HL-60 (cell line): ENCODE measurements around the gene PRPF19.

Experiments
- DNase-seq, 2 experiments: peaks; one replicate each; pipeline ENCODE4 v3.0.0-alpha.2; 2010 to 2020; ENCODE audit warnings: low read depth in 1 of 2, low spot score in 1 of 2
- H3K27ac ChIP-seq: fragments of 250-450 bp; sonication (Bioruptor Pico); replicated peaks from 2 replicates; pipeline ENCODE4 v1.5.1; 2020; ENCODE audit warnings: mild to moderate bottlenecking, moderate library complexity
- H3K27me3 ChIP-seq: fragments of 250-450 bp; sonication (Bioruptor Pico); 2 replicates; pipeline ENCODE4 v1.5.1; 2021; ENCODE audit warnings: mild to moderate bottlenecking, moderate library complexity; ENCODE audit not compliant: insufficient read depth, poor library complexity, severe bottlenecking
- H3K4me3 ChIP-seq: replicated peaks from 2 replicates; pipeline ENCODE4 v1.5.1; 2011; ENCODE audit warnings: mild to moderate bottlenecking, control low read depth, low read length; ENCODE audit not compliant: insufficient read depth
- CTCF ChIP-seq: IDR thresholded peaks from one replicate; pipeline ENCODE4 v1.5.1; 2011; ENCODE audit warnings: low read length, control low read depth, inconsistent platforms; ENCODE audit not compliant: insufficient read depth
- GABPA ChIP-seq: IDR thresholded peaks from 2 replicates; pipeline ENCODE4 v1.6.1; 2012; ENCODE audit warnings: low read depth
- POLR2AphosphoS5 ChIP-seq: IDR thresholded peaks from 2 replicates; pipeline ENCODE4 v1.6.1; 2012; ENCODE audit warnings: low read depth
- SPI1 ChIP-seq: IDR thresholded peaks from 2 replicates; pipeline ENCODE4 v1.6.1; 2012; ENCODE audit warnings: low read depth, mild to moderate bottlenecking, borderline replicate concordance
- TF ChIP-seq, protein P1 (sequence below): IDR thresholded peaks from 2 replicates; pipeline ENCODE4 v1.6.1; 2012; ENCODE audit warnings: low read depth; ENCODE audit not compliant: insufficient replicate concordance

The PRPF19 gene

DNA sequence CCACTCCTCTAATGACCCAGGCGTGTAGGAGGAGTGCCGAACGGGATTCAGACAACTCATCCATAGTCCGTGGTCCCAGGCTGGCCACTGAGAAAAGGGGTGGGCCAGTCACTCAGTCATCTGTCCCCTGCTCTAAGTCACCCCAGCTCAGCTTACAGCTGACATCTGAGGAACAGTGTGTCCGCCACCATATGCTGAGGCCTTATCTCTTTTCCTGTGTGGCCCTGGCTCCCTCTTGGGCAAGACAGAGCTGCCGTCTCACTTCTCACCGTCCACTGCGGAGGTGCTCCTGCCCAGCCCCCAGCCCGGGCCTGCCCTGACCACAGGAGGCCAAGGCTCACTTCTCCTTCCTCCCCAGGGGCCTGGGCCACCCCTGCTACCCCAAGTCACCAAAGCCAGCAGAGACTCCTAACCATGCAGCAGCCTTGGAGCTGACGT lies 57.7 kb downstream of the PRPF19 start:
- no peak overlapping the region for H3K4me3 ChIP-seq
- H3K27me3 ChIP-seq, result no peaks in the 10 kb centered on the region
- TF ChIP-seq GABPA (no peak), POLR2AphosphoS5 (peak; percentile 35; the same call in 1 of the 2 replicates)
- DNase-seq, result no peak
- no peak overlapping the region for H3K27ac ChIP-seq

DNA sequence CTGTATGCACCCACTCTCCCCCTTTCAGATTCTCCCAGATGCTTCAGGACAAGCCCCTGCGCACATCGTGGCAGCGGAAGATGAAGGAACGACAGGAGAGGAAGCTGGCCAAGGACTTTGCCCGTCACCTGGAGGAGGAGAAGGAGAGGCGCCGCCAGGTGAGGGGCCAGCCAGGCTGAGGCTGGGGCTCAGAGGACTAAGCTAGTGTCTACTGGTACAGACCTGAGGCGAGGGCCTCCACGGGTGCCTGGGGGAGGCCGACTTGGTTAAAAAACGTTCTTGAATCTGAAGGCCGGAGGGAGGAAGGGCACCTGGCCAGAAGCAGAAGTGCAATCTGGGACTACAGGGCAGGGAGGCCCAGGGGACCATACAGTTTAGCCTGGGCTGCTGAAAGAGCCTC lies 58.5 kb downstream of the PRPF19 start:
- H3K4me3 ChIP-seq, result no peak overlapping the region
- TF ChIP-seq GABPA (no peak), SPI1 (peak; percentile 32; the same call in 1 of the 2 replicates), CTCF (no peak)
- no peaks in the 10 kb centered on the region for H3K27me3 ChIP-seq
- H3K27ac ChIP-seq, result no peak overlapping the region
- DNase-seq, result no peak

DNA sequence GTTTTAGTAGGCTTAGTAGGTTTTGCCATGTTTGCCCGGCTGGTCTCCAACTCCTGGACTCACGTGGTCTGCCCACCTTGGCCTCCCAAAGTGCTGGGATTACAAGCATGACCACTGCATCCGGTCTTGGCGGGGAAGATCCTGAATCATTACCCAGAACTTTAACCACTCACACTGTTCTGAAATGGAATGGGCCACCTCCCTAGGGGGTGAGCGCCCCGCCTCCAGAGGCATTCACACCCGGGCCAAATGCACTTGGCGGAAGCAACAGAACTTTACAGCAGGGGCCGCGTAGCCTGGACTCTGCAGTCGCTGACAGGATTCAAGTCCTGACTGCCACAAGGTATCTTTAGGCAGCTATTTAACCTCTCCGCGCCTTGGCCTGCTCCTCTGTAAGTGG lies 59.1 kb downstream of the PRPF19 start:
- Histone ChIP-seq H3K4me3 (no peak overlapping the region), H3K27me3 (no peaks in the 10 kb centered on the region), H3K27ac (no peak overlapping the region)
- TF ChIP-seq POLR2AphosphoS5, result no peak
- TF ChIP-seq SPI1, result no peak
- TF ChIP-seq GABPA, result no peak
- TF ChIP-seq CTCF, result no peak
- TF ChIP-seq, protein P1, sequence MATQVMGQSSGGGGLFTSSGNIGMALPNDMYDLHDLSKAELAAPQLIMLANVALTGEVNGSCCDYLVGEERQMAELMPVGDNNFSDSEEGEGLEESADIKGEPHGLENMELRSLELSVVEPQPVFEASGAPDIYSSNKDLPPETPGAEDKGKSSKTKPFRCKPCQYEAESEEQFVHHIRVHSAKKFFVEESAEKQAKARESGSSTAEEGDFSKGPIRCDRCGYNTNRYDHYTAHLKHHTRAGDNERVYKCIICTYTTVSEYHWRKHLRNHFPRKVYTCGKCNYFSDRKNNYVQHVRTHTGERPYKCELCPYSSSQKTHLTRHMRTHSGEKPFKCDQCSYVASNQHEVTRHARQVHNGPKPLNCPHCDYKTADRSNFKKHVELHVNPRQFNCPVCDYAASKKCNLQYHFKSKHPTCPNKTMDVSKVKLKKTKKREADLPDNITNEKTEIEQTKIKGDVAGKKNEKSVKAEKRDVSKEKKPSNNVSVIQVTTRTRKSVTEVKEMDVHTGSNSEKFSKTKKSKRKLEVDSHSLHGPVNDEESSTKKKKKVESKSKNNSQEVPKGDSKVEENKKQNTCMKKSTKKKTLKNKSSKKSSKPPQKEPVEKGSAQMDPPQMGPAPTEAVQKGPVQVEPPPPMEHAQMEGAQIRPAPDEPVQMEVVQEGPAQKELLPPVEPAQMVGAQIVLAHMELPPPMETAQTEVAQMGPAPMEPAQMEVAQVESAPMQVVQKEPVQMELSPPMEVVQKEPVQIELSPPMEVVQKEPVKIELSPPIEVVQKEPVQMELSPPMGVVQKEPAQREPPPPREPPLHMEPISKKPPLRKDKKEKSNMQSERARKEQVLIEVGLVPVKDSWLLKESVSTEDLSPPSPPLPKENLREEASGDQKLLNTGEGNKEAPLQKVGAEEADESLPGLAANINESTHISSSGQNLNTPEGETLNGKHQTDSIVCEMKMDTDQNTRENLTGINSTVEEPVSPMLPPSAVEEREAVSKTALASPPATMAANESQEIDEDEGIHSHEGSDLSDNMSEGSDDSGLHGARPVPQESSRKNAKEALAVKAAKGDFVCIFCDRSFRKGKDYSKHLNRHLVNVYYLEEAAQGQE, result no peak
- no peak for DNase-seq

DNA sequence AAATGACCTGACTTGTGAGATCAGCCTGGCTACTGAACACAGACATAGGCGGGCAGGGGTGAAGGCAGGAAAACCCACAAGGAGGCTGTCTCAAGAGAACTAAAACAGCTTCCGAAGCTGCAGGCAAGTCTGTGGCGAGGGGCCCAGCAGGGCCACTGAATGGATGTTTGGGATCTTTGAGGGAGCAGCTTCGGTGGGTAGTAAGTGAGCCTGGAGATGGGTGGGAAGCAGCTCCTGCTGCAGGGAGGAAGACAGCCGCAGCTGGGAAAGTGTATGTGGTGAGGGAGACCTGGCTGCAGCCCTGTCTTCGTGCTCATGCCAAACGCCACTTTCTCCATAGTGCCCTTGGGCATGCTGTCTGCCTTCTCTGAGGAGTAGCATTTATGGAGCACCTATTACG lies 61.0 kb downstream of the PRPF19 start:
- Histone ChIP-seq H3K4me3 (no peak overlapping the region; the same call in 1 of the 2 replicates), H3K27ac (no peak overlapping the region), H3K27me3 (no peaks in the 10 kb centered on the region)
- no peak for DNase-seq
- TF ChIP-seq, protein P1, result no peak
- TF ChIP-seq CTCF (no peak), GABPA (no peak), POLR2AphosphoS5 (no peak), SPI1 (no peak)
